PFSK-1 (cell line): ENCODE measurements around the gene HNRNPA3.

Experiments
- POLR2AphosphoS5 ChIP-seq: IDR thresholded peaks from 2 replicates; pipeline ENCODE4 v1.6.1; 2012; ENCODE audit warnings: low read depth, mild to moderate bottlenecking, control low read depth, low read length, moderate library complexity
- REST ChIP-seq, 2 experiments: IDR thresholded peaks; 2 replicates each; pipeline versions ENCODE4 v1.6.1 to v1.8.0; 2011 to 2012; ENCODE audit warnings: low read depth in 2 of 2, low read length in 2 of 2, control low read depth in 1 of 2, inconsistent platforms in 1 of 2, mild to moderate bottlenecking in 1 of 2, moderate library complexity in 1 of 2; ENCODE audit not compliant: insufficient read depth in 1 of 2
- SIN3A ChIP-seq: IDR thresholded peaks from 2 replicates; pipeline ENCODE4 v1.6.1; 2012; ENCODE audit warnings: mild to moderate bottlenecking, low read length, moderate library complexity, borderline replicate concordance; ENCODE audit not compliant: insufficient read depth
- TAF1 ChIP-seq: IDR thresholded peaks from 2 replicates; pipeline ENCODE4 v1.6.1; 2012; ENCODE audit warnings: low read length, control low read depth, borderline replicate concordance; ENCODE audit not compliant: insufficient read depth

DNA sequence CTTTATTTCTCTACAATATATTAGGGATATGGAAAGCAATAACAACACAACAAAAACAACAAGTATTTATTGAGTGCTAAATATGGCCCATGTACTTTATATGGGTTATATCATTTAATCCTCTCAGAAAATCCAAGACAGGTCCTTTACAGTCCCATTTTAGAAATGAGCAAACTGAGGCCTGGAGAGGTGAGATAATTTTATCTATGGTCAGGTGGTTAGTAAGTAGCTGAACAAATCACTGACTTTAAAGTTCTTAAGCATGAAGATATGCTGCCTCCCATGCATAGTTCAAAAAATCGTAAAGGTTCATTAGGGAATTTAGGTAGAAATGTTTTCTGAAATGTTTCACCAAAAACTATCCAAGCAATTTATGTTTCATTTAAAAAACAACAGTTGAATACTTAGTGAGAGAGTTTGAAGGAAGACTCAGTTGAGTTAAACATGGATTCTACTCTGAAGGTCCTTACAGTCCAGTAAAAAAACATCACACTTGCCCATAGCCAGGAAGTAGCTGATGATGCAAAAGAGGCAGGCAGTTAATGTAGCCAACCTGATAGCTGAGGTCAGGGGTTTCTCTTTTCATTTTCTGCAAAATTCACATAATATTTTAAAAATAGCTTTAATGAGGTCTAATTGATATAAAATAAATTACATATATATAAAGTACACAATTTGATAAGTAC is 59.5 kb downstream of the HNRNPA3 start:
- no peak for TF ChIP-seq REST (IDR thresholded peaks at IDR 0.05; ENCODE audit: insufficient read depth in 1 of 2, low read depth in 2 of 2, low read length in 2 of 2)
- no peak for TF ChIP-seq POLR2AphosphoS5
- TF ChIP-seq TAF1 = no peak
- no peak for TF ChIP-seq SIN3A
